GM21515 (cell line): ENCODE results near the gene SLC38A10.

Source experiments
- ATAC-seq: cut with Tn5 transposase; IDR thresholded peaks from one replicate; pipeline ENCODE4 v1.9.1; 2021; ENCODE audit not compliant: unreplicated experiment

Gene SLC38A10

DNA sequence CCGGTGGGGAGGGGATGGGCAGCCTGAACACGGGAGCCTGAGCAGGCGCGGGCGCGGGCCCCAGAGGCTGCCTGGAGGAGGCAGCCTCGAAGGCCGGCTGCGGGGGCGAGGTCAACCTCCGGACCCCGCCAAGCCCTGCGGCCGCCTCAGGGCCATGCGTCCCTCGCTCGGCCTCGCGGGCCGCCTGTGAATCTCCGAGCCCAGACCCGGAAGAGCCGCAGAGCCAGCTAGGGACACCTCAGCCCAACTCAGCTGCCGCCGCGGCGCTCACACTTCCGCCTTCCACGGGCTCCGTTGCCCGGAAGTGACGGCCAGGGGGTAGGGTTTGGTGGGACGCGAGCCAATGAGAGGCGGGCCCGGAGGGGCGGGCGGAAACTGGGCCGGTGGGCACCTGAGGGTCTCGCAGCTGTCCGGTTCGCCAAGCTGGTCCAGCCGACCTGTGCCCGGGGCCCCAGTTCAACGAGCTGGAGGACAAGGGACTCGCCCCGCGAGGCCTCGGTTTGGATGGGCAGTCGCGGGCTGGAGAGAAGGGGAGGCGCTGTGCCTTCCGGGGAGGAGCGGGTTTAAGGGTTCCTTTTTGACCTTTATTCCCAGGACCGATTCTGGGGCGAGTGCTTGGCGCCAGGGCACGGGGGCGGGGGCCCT lies at the start of gene SLC38A10:
Gene SLC38A10 (minus strand): TSS at position 277 of the 645 bp plus-strand sequence. CDS start 386 bp downstream, outside the sequence.
- ATAC-seq, result peak; percentile 86

DNA sequence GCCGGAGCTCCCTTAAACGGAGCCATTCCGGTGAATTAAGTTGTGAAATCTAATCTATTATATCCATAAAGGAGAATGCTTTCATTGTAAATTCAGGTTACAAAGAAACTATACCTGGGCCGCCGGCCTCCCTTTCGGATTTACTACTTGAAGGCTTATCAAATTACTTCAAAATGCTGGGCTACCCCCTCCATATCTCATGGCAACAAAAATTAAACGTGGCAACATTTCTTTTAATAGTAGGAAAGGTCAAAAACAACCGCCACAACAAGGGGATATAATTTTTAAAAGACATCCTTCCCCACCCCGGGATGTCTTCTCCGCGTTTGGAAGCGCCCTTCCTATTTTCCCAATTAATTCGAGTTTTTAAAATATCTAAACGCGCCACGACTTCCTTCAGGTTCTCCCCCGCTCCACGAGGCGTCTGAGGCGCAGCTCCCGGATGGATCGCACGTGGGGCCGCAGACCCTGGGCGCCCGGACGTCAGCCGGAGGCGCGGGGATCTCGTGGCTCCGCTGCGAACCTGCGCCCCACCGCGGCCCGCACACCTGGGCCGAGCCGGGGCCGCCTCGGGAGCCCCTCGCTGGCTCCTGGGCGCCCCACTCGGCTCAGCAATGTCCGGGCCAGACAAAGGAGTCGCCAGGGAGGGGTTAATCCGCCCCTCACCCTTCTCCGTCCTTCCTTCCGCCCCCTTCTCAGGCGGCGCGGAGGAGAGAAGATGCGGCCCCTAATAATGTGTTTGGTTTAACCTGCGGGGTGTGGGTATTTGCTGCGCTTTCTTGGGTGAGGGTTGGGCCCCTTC lies 47.4 kb upstream of the SLC38A10 start:
- no peak for ATAC-seq

DNA sequence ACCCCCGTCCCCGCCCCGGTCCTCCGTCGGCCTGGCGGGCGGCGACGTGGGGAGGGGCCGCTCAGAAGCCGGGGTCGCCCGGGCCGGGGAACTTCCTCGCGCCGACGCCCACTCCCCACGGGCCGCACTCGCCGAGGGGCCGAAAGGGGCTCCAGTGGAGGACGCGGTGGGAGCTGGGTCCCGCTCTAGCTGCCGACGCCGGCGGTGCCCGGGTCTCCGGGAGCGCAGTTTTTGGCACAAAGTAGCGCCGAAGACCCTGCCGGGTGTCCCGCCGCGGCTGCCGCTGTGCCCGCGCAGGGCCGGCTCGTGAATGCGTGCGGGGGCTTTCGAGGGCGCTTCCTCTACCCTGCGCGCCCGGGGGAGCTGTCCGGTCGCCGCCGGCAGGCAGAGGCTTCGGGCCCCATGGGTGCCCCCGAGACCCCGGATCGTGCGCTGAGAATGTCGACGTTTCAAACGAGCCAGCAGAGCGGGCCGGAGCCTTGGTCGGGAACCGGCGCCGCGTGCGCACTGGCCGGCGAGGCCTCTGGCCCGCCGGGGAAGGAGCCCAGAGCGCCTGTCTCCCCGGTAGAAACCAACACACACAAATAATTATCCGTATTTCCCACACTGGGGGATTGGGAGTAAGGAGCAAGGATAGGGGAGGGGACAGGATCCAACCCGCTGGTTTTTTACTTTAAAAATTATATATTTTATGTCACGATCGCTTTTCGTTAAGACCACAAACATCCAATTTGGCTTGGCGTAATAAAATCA lies 46.6 kb upstream of the SLC38A10 start:
- no peak for ATAC-seq

DNA sequence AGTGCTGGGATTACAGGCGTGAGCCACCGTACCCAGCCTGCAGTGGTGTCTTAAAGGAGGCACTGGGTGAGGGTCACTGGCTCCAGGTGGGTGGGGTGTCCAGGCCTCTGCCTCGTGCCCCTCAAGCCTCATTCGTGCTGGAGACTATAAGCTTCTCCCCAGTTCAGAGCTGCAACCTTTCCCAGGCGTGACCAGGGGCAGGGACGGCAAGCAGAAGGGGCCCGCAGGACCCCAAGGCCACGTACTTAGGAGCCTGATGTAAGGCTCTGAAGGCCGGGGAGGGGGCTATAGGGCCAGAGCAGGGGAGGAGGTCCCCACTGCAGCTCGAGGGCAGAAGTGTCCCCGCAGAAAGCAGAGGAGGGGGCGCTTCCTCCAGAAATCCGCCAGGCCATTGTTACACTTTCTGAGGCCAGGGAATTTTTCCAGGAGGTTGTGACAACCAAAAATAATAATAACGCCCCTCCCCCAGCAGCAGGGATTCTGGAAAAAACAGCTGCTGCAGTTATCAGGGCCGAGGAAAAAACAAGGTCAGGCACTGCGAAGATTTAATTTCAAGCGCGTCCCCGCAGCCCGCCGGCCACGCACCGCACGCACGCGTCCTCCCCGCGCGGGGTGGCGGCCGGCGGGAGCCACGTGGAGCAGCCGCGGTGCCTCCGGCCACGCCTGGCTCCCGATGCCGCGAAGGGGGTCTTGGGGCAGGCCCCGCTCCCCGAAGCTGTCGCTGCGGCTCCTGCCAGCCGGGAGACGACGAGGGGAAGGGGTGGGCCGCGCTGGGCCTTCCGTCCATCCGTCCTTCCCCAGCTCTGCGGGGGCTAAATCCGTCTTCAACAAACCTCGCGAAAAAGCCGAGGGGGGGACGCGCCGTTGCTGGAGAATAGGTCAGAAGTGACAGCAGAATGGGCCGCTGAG lies 45.8 kb upstream of the SLC38A10 start:
- no peak for ATAC-seq

DNA sequence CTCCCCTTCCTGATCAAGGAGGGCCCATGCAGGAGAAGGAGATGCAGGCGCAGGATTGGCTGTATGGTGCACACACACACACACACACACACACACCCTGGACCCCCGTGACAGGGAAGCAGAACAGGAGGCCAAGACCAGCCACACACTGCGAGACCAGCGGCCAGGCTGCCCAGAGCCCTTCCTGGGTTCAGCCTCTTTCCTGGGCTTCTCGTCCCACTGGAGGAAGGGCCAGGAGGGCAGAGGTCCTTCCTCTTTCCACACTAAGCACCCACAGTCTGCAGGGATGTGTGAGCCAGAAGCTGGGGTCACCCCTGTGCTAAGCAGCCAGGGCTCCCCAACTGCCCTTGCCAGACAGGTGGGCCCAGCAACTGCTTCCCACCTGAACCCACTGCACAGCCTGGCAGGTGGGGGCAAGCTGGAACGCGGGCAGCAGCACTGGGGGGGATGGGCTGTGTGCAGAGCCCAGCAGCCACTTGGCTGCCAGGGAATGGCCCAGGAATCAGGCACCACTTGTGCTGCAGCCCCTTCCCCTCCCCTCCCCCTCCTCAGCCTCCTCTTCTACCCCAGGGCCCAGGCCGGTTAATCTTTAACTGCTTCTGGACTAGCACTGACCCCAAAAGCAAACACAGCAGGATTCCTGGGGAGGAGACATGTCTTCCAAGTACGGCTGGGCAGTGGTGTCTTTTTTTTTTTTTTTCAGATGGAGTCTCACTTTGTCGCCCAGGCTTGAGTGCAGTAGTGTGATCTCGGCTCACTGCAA lies 44.6 kb upstream of the SLC38A10 start:
- ATAC-seq, result no peak

DNA sequence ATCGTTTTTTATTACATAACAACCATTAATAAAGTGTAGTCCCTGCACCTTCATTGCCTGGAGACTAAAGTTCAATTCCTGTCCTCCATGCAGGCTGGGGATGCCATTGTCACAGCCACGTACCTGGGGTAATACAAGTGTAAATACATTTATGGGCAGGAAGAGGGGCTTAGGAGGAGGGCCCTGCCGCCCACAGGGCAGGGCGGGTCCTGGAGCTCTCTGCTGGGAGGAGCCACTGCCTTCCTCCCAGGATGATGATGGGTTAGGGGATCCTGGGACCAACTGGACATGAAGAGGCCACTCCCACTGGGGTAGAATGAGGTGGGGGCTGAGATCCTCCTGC lies 44.1 kb upstream of the SLC38A10 start:
- no peak for ATAC-seq

DNA sequence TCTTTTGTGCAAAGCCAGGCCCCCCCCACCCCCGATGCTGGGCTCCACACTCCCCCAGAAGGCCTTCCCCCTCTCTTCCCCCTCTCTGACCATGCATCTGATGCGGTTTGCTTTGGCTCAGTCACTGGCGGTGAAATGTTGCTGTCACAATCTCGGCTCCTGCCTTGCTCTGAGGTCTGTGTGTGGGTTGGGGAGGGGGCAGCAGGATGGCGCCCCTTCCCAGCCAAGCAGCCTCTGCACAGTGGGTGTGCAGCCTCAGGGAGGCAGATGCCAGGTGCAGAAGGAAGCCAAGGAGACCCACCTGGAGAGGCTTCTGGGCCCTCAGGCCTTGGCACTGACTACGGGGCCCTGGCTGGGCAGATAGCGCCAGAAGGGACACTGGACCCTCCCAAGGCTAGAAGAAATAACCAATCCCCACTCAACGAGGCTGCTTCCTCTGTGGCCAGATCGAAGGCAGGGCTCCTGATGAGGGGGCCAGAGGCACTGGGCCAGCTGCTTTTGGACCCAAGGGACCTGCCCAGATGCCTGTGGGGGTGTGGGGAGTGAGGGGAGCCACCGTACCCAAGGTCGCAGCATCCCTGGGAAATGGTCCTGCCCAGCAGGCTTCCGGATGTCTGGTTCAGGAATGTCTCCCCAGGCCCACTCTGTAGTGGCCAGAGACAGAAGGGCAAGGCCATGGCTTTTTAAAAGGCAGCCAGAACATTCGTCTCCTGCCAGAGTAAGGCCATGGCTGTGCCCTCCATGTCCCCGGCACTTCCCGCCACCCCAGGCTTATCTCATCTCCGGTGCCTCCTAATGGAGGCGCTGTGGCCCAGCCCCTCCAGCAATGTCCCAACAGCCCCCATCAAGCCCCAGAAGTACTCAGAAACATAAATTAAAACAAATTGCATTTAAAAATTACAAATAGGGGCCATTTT lies 43.4 kb upstream of the SLC38A10 start:
- no peak for ATAC-seq

DNA sequence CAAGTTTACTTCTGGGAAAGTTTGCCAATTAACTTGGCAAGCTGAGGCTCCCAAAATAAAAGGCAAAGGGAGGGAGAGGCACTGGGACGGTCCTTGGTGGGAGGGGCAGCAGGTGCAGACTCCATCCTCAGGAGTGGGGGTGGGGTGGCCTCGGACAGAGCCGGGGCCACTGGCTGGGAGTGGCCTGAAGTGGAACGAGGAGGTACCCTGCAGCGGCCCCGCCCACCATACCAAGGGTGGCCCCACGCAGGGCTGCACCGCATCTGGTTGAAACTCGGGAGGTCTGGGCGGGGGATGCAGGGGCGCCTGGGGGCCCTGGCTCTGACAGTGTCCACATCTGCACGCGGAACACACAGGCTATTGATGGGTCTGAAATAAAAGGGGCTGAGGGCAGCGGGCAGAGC lies 42.4 kb upstream of the SLC38A10 start:
- no peak for ATAC-seq

DNA sequence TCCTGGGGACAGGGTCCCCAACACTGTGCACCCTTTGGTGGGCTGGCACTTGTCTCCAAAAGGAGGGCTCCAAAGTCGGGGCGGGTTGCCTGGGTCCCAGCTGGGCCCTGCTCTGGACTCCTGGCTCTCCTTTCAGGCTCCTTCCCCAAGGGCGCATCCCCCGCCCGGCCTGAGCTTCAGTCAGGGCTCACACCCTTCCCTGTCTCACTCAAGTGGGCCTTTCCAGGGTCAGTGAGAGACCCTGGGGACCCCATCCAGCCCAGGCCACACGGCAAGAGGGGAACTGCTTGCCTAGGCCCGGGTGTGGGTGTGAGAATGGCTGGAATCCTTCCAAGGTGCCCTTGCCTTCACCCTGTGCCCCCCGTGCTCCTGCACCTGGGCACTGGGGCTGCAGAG lies 41.8 kb upstream of the SLC38A10 start:
- ATAC-seq, result no peak

DNA sequence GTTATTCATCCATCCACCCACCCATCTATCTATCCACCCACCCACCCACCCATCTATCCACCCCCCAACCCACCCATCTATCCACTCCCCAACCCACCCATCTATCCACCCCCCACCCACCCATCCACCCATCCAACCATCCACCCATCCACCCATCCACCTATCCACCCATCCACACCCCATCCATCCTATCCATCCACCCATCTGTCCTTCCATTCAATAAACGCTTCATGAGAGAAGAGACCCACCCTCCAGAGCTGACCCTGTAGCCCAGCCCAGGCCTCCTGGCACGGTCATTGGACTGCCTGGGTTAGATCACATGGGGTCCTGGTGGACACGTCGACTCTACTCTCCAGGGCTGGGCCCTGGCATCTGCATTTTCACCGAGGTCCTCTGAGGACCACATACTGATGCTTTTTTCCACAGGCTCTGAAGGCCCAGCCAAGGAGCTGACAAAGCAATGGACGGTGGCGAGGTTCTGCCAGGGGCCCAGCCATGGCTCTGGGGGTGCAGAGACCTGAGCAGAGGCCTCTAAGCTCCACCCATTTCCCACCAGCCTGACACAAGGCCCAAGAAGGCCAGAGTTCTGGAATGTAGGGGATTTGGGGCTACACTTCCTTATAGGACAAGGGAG lies 41.3 kb upstream of the SLC38A10 start:
- no peak for ATAC-seq

DNA sequence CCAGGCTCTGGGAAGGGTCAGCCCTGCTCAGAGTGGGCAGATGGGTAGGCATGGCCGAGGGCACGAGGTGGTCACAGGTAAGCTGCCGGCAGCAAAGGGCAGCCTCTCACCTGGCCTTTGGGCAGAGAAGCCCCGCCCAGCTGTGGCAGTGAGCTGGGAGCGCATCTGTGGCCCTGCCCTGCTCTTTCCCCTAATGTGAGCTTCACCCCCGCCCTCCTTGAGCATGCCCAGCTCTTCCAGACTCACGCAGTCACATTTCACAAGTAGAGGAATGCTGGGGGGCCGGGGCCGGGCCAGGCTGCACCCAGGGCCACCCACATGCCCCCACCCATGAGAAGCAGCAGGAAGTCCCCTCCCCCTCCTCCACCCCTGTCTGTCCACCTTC lies 40.7 kb upstream of the SLC38A10 start:
- no peak for ATAC-seq

DNA sequence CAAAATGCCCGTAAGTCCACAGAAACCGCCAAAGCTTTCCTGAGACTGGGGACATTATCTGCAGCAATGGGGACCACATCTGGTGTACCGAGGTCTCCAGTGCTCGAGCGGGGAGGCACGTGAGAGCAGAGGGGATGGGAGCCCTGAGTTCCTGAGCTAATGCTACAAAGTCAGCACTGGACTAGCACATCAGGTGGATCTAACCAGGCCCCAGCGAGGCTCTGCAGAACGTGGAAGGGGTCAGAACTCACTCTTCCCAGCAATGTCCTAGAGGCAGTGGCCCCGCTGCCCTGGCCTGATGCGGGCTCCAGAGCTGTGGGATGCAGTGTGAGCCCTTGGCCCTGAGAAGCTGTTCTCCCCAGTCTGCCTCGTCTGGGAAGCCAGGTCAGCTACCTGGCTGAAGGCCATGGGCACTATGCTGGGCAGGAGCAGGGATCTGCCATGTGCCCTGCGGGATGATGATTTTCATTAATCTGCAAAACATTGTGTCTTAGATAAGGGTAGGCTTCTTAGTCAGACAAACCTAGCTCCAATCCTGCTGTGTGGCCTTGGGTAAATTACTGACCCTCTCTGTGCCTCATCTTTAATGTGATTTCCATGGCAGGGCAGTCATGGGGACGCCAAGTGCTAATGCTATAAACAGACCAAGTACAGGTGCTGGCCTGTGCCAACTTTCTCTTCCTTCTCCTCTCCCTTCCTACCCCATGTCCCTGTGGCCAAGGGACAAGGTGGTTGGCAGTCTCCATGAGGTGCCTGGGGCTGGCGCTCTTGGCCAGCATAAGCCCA lies 40.1 kb upstream of the SLC38A10 start:
- ATAC-seq, result no peak

DNA sequence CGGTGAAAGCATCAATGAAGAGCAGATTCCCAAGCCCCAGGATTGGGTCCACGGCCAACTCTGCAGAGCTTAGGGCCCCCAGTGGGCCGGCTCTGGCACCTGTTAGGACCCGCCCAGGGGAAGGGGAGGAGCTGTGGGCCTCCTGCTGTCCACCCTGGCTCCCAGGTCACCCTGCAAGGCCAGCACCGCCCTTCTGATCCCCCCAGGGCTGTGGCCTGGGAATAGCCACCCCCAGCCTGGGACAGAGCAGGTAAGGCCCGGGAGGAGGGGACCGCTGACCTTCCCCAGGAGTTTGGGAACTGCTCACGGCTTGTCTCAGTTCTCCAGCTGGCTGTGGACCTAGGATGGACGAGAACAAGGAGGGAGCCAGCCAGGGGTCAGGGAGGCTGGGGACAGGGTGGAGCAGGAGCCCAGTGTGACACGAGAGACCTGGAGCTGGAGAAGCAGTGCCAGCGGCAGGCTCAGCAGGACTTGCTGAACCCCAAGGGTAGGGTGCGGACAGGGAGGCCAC lies 39.3 kb upstream of the SLC38A10 start:
- ATAC-seq, result no peak

DNA sequence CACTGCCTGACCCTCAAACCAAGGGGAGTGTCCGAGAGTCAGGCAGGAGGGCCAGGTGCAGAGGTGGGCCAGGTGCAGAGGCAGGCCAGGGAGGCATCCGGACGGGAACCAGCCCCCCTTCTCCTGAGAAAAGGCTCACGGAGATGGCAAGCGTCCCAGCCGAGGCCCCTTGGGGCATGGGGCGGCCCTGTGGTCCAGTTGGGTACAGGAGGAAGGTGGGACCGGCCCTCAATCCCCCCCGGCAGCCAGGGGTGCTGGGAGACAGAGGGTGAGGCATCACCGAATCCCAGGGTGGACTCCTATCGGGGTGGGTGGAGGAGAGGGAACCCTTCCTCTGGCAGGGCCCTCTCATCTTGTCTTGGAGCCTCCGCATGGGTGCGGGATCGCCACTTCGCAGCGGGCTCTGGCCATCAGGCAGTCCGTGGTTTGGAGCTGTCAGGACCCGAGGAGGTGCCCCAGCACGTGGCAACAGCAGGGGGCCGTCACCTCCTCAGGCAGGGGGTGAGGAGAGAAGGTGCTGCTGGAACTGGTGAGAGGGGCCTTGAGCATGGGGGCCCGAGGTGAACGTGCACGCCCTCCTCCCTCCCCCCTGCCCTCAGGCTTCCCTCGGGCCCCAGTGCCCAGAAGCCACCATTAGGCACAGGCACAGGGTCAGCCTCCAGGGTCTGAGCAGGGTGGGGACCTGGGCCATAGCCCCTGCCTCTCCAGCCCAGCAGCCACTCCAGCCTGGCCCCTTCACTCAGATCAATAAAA lies 38.7 kb upstream of the SLC38A10 start:
- no peak for ATAC-seq

DNA sequence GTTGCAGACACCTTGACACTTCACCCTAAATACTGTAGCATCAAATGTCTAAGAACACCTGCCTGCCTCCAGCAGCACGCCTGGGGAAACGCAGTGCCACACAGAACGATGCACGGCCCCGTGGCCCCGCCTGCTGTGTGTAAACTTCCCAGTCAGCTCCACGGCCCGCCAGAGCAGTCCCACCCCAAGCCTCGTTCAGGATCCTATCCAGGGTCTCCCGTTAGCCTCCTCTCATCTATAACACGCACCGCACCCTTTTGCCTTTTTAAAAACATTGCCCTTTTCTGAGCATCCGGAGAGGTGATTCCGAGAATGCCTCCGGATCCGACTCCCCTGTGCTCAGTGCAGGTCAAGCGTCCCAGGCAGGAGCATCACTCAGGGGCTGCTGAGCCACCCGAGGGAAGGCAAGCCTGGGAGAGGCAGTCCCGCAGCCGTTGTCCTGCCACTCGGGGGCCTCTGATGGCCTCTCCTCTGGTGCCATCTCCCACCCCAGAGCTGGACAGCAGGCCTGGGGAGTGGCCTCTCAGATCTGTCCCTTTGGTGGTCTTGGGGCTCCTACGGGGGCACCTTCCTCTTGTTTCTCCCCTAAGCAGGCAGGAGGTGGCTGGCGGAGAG lies 37.9 kb upstream of the SLC38A10 start:
- ATAC-seq, result no peak

DNA sequence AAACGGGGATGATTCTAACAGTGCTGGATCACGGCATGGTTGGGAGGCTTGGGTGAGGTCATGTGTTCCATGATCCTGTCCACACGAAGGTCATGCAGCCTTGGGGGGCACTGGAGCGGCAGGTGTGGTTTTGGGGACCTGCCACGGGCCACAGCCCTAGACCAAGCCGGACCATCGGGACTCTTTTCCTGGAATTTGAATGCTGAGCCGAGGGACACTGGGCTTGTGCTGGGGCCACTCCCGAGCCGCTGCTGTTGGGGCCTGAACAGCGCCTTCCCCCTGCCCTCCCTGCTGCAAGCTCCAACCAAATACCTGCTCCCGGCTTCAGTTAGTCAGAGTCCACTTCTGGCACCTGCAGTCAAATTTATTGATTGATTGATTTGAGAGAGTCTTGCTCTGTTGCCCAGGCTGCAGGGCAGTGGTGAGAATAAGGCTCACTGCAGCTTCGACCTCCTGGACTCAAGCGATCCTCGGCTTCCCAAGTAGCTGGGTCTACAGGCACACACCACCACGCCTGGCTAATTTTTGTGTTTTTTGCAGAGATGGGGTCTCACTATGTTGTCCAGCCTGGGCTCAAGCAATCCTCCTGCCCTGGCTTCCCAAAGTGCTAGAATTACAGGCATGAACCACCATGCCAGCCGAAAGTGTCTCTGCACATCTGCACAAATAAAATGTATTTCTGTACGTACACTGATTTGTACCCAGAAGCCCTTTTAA lies 37.2 kb upstream of the SLC38A10 start:
- ATAC-seq, result no peak
